ENCODE data around the gene NFATC2. TPM values are rescaled to one million over a fixed set of nuclear protein-coding genes. Genes with fewer than 3 reads are reported as not detected.
A peak's percentile ranks its signal among the peaks of the same experiment; 100 is the strongest.

Gene NFATC2
- total RNA-seq, 1 donor from 2014 or later = 4.8 TPM

DNA sequence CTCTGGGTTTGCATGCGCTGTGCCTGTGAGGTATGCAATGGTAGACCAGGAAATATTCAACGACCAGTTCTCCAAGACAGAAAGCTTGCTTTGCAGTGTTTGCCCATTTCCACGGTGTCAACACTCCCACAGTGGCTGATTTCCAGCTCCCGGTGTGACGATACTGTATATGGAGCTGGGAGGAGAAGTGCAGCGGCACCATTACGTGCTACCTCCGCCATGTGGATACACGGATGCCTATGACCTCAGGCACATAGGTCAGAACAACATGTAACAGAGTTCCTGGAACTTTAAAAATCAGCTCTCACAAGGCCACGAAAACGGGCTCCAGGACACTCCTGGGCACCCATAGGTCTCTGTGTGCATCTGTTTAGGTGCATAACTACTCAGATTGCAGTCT is 51.1 kb downstream of the NFATC2 start:
- H3K4me1 Mint-ChIP-seq (ENCODE audit: unreplicated experiment) = peaks cover 43% of the 10 kb centered on the region
- no peaks in the 10 kb centered on the region for H3K27me3 Mint-ChIP-seq
- no peak overlapping the region for H3K4me3 Mint-ChIP-seq
- no peak for DNase-seq (ENCODE audit: extremely low spot score, unreplicated experiment)
- H3K36me3 Mint-ChIP-seq = peaks cover 2% of the 10 kb centered on the region
- no peak for TF ChIP-seq CTCF (conservative IDR thresholded peaks at IDR 0.05)
- no peak overlapping the region for H3K27ac Mint-ChIP-seq
- H3K9me3 Mint-ChIP-seq = no peaks in the 10 kb centered on the region

GRCh38 chr20:51490635-51491034 is 51.9 kb downstream of the NFATC2 start:
- no peak overlapping the region for H3K27ac Mint-ChIP-seq
- H3K4me3 Mint-ChIP-seq = no peak overlapping the region
- H3K9me3 Mint-ChIP-seq = no peaks in the 10 kb centered on the region

DNA sequence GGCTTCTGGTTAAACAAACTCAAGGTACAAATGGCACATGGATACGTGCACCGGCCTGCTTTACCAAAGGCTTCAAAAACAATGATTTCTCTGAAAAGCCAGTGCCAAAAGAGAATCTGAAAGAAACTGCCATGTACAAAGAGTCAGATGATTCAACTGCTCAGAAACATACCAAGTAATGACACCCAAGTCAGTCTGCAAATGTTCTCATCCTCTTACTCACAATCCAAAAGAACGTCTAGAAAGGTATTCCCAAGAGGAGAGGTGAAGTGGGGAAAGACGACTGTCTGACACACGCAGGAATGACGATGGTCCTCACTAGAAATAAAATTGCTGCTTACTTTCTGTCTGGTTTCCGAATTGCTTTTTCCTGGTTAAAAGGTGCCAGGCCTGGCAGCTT is 52.9 kb downstream of the NFATC2 start:
- H3K4me1 Mint-ChIP-seq (ENCODE audit: unreplicated experiment) = peaks cover 41% of the 10 kb centered on the region
- no peak for TF ChIP-seq CTCF (conservative IDR thresholded peaks at IDR 0.05)
- no peak for DNase-seq (ENCODE audit: extremely low spot score, unreplicated experiment)
- no peaks in the 10 kb centered on the region for H3K9me3 Mint-ChIP-seq
- H3K27ac Mint-ChIP-seq = no peak overlapping the region
- H3K36me3 Mint-ChIP-seq = peaks cover 5% of the 10 kb centered on the region
- H3K27me3 Mint-ChIP-seq = no peaks in the 10 kb centered on the region
- no peak overlapping the region for H3K4me3 Mint-ChIP-seq

More at GRCh38 chr20:51490635-51491034, 51.9 kb downstream of the NFATC2 start:
- no peak for TF ChIP-seq CTCF (conservative IDR thresholded peaks at IDR 0.05)
- H3K27me3 Mint-ChIP-seq = no peaks in the 10 kb centered on the region
- peaks cover 5% of the 10 kb centered on the region for H3K36me3 Mint-ChIP-seq
- DNase-seq (ENCODE audit: extremely low spot score, unreplicated experiment) = no peak
- peaks cover 39% of the 10 kb centered on the region for H3K4me1 Mint-ChIP-seq (ENCODE audit: unreplicated experiment)

DNA sequence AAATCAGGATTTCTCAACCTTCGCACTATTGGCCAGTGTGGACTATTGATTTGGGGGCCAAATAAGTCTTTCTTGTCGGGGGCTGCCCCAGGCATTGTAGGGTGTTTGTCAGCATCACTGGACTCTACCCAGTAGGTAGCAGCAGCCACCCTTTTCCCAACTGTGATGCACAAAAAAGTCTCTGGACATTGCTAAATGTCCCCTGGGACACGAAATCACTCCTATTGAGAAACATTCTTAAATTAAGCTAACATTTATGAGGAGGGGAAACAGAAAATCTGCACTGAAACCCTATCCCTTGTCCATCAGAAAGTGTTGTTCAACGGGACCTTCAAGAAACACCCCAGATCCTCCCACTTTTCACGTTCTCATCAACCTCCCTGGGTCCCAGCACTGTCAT is 54.2 kb downstream of the NFATC2 start:
- no peak overlapping the region for H3K4me3 Mint-ChIP-seq
- no peaks in the 10 kb centered on the region for H3K9me3 Mint-ChIP-seq

DNA sequence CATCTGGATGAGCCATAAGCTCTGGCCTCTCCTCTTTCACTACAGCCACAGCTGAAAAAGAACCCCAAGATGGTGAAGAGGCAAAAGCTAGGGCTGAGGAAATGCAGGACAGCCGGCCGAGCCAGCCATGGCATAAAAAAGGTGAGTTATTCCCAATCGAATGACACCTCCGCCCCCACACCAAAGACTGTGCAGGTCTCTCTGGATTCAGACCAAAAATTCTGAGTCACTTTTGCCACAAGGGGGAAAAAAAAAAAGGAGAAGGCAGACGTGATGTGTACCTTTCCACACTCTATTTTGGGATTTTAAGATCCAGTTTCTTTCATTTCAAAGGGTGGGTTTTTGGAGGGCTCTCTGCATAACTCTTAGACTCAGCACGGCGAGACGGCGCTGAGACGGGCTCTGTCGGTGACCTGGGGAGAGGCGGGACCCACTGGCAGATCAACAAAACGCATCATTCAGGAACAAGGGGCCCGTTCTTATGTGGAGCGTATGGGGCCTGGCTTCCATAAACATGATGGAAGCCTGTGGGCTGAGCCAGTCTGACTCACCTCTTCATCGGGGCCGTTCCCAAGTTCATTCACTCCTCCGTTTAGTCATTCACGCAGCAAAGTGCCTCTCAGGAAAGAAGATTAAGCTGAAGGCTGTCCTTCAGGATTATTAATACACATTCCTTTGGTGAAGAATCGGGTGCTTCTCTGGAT is 54.8 kb downstream of the NFATC2 start:
- H3K4me1 Mint-ChIP-seq (ENCODE audit: unreplicated experiment) = peaks cover 48% of the 10 kb centered on the region
- no peak overlapping the region for H3K27ac Mint-ChIP-seq
- peak overlapping the region; percentile 28 for H3K4me3 Mint-ChIP-seq
- H3K27me3 Mint-ChIP-seq = no peaks in the 10 kb centered on the region
- H3K9me3 Mint-ChIP-seq = no peaks in the 10 kb centered on the region
- peak; percentile 25 for TF ChIP-seq CTCF (conservative IDR thresholded peaks at IDR 0.05)
- DNase-seq (ENCODE audit: extremely low spot score, unreplicated experiment) = no peak
- peaks cover 5% of the 10 kb centered on the region for H3K36me3 Mint-ChIP-seq

More for the DNA sequence above, 54.2 kb downstream of the NFATC2 start:
- no peak overlapping the region for H3K27ac Mint-ChIP-seq
- no peak for TF ChIP-seq CTCF (conservative IDR thresholded peaks at IDR 0.05)
- H3K36me3 Mint-ChIP-seq = peaks cover 5% of the 10 kb centered on the region
- no peak for DNase-seq (ENCODE audit: extremely low spot score, unreplicated experiment)
- H3K4me1 Mint-ChIP-seq (ENCODE audit: unreplicated experiment) = peaks cover 48% of the 10 kb centered on the region
- no peaks in the 10 kb centered on the region for H3K27me3 Mint-ChIP-seq
